ENCODE measurements around the gene HSPBP1.
"Not testable (repeated sequence)": the region's sequence is repeated elsewhere in the genome, so short reads cannot be mapped to it uniquely, and the experiment has no call there.

The HSPBP1 gene

GRCh38 chr19:55239004-55239403 is 40.9 kb downstream of the HSPBP1 start:
- DNase-seq (ENCODE audit: low read depth in 2 of 2, low spot score in 1 of 2): no peak

DNA sequence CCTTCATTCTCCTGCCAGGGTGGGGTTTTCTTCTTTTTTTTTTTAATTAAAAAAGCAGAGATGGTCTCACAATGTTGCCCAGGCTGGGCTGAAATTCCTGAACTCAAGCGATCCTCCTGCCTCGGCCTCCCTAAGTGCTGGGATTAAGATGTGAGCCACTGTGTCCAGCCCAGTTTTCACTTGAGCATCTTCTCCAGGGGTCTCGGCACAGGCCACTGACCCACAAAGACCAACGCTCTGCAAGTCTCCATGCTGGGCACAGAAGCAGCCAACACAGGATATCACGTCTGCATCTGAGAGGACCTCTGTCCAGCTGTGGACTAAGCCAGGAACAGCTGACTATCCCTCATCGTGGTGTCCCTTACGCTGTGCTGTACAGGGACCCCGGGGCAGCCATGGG is 41.9 kb downstream of the HSPBP1 start:
- DNase-seq (ENCODE audit: low read depth in 2 of 2, low spot score in 1 of 2): no peak

- no peak for DNase-seq (ENCODE audit: low read depth in 2 of 2, low spot score in 1 of 2)
Measured at GRCh38 chr19:55232986-55233385, 46.9 kb downstream of the HSPBP1 start.

DNA sequence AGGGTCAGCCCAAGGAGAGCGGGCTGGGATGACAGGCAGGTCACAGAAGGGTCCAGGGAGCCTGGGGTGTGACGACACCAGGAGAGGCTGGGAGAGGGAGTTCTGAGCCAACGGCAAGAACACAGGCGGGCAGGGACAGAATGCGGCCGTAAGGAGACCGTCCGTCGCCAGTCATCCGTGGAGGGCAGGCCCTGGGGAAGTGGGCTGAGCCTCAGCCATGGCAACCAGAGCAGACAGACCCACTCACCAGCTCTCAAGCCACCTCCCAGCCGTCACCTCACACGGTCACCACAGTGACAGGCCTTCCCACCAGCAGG is 47.7 kb downstream of the HSPBP1 start:
- no peak for DNase-seq (ENCODE audit: low read depth in 2 of 2, low spot score in 1 of 2)

GRCh38 chr19:55231391-55232285 is 48.3 kb downstream of the HSPBP1 start:
- DNase-seq (ENCODE audit: low read depth in 2 of 2, low spot score in 1 of 2): no peak

DNA sequence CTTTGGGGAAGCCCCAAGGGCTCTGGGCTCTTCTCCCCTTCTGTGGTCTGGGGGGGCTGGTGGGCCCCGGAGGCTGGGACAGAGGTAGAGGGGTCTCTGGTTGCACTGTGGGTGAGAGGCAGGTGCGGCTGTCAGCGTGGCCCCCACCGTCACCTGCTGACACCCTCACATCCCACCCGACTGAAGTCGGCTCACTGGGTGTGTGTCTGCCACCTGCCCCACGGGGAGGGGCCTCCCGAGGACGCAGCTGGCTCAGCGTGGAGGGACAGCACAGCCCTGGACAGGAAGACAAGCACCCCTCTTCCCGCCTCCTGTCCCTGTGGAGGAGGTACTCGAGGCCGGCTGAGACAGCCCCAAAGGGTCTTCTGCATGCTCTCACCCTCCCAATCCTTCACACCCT is 49.1 kb downstream of the HSPBP1 start:
- DNase-seq (ENCODE audit: low read depth in 2 of 2, low spot score in 1 of 2): no peak

GRCh38 chr19:55230329-55230728 is 49.6 kb downstream of the HSPBP1 start:
- DNase-seq (ENCODE audit: low read depth in 2 of 2, low spot score in 1 of 2): no peak

DNA sequence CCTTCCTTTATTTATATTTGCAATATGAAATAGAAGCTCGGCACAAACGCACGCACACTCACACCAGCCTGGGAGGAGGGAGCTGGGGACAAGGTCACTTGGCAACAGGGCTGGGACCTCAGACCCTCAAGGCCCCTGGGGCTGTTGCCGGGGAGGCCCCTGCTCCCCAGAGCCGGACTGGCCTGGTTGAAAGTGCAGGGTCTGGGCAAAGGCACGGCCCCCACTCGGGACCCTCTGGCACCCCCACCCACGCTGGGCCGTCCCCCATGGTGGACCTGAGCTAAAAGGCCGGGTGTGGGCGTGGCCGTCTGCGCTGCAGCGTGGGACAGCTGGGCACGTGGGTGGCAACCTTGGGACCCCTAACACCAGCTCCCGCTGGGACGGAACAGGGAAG is 50.1 kb downstream of the HSPBP1 start:
- DNase-seq (ENCODE audit: low read depth in 2 of 2, low spot score in 1 of 2): no peak

DNA sequence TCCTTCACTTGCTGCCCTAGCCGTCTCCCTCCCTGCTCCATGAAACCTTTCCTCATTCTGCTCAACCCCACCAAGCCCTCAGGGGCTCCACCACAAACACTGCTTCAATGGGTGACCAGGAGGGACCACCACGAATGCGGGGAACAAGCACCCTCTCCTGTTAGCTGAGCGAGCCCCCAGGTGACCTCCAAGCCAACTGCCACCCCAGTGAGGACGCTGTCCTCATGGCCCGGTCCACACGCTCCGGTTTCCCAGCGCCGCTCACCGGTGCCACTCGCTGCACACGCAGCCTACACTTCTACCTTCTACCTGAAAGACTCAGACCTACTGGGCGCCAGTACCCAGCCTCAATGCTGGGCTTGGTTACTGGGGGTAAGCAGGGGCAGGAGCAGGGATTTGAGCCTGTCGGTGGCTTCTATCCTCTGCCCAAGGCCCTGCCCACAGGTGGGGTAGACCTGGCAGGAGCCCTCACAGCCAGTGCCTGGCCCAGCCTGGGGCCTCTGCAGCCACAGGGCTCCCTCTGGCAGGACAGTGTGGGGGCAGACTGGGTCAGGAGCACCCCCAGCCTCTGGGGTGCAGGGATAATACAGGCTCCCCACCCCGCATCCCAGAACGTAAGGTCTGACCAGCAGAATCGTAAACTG is 50.6 kb downstream of the HSPBP1 start:
- DNase-seq (ENCODE audit: low read depth in 2 of 2, low spot score in 1 of 2): no peak

DNA sequence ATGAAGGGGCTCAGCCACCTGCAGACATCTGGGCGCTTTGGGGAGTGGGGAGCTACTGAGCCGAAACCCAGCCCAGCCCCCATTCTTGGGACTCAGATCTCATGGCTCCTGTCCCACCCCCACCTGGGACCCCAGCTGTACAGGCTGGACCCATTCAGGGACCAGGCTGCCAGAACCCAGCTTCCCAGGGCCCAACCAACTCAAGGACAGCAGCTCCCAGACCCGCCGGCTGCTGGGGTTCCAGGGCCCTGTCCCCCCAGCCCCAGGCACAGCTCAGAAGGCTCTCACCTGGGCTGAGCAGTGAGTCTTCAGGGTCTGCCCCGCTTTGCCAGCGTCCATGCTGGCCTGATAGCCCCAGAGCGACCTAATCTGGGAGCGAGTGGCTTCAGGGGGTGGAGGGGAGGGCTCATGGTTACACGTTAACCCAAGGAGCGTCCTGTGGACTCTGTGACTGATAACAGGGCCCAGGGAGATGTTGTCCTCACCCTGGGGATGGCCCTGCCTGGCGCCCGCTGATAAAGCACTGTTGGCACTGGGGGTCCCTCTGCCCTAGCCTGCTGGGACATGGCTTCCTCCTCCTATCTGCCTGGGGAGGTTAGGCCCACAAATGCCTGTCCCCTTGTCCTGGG is 51.4 kb downstream of the HSPBP1 start, which contains the start of gene TMEM86B:
TSS of gene TMEM86B (minus strand) at position 361 of the 629 bp plus-strand sequence. CDS start at position 339, 22 bp downstream.
- DNase-seq (ENCODE audit: low read depth in 2 of 2, low spot score in 1 of 2): no peak

GRCh38 chr19:55228015-55228391 is 51.9 kb downstream of the HSPBP1 start:
- no peak for DNase-seq (ENCODE audit: low read depth in 2 of 2, low spot score in 1 of 2)

GRCh38 chr19:55227241-55228014 is 52.5 kb downstream of the HSPBP1 start:
- no peak for DNase-seq (ENCODE audit: low read depth in 2 of 2, low spot score in 1 of 2)

GRCh38 chr19:55226788-55227187 is 53.1 kb downstream of the HSPBP1 start:
- DNase-seq (ENCODE audit: low read depth in 2 of 2, low spot score in 1 of 2): no peak

DNA sequence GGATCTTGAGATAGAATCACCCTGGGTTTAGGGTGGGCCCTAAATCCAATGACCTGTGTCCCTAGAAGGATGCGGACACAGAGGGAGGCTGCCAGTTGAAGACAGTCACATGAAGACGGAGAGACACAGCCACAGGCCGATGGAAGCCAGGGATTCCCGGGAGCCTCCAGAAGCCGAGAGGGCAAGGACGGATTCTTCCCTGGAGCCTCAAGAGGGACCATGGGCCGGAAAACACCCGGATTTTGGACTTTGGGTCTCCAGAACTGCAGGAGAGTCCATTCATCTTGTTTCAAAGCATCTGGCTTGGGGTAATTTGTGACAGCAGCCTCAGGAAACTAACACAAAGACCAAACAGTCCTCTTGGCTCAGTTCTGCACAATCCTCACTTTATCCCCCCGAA is 53.6 kb downstream of the HSPBP1 start:
- DNase-seq (ENCODE audit: low read depth in 2 of 2, low spot score in 1 of 2): no peak

GRCh38 chr19:55225415-55225958 is 54.4 kb downstream of the HSPBP1 start:
- no peak for DNase-seq (ENCODE audit: low read depth in 2 of 2, low spot score in 1 of 2)

- DNase-seq (ENCODE audit: low read depth in 2 of 2, low spot score in 1 of 2): not testable (repeated sequence)
Measured at GRCh38 chr19:55224679-55225414, 55.1 kb downstream of the HSPBP1 start.

DNA sequence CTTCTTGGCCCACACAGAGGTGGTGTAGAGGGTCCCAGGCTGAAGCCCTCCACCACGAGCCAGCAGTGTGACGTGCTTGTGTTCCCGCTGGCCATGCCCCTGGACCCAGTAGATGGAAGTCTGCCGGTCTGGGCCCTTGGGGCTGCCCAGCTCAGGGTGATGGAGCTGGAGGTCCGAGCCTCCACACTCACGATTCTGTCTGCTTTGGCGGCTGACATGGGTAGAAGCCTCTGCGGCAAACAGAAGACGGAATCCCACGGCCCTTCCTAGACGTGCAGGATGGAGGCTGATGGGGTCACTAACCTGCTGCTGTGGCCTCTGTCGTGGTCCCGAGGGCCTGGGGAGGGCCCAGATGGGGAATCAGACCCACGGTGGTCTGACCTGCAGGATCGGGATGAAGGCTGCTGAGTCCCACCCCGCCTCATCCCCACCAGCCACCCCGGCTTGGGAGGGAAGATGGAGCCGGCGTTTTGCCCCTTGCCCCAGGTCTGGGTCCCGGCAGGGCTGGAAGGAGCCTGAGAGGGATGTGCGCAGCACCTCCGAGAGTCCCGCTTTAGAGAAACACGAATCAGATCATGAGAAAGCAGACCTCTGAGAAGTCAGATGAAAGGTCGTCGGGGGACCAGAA is 55.8 kb downstream of the HSPBP1 start:
- DNase-seq (ENCODE audit: low read depth in 2 of 2, low spot score in 1 of 2): no peak

DNA sequence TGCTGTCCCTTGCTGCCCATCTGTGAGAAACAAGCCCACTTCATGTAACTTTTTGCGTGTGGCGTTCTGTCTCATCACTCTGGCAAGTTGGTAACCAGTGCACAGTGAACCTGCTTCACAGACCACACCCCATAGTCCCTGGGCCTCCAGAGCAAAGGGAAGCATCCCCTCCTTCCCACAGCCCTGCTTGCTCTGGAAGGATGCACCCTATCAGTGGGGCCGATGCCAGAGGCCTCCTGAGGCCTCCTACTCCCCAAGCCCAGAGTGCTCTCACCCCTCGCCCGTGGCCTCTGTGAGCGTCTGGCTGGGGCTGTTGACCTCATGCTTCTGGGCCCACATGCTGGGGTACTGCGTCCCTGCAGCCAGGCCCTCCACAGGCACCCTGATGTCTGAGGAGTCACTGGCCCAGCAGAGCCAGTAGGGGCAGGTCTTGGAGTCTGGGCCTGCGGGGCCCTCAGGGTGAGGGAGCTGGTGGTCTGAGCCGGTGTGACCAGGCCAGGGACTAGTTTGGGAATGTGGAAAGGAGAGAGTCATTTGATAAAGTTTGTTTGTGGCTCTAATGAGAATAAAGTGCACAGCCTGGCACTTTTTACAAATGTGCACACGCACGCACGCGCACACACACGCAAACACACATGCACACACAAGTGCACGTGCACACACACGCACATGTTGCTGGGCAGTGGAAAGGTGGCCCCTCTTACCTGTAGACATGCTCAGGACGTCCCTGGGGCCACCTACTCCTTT is 56.4 kb downstream of the HSPBP1 start:
- DNase-seq (ENCODE audit: low read depth in 2 of 2, low spot score in 1 of 2): no peak

DNA sequence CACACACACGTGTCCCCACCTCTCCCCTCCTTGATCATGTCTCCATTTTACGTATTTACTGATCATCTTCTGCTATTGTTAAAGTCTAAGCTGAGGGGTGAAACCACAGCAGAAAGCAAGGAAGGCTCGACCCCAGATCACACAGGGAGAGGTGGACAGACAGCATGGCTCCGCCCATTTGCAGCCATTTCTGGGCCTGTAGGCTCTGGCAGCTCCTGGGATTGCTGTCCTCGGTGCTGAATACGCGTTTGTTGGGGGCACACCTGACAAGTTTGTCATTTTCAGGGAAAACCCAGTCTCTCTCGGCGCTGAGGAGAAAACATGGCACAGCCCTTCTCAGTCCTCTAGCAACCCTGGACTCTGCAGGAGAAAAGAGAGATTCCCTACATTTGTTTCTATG is 59.4 kb downstream of the HSPBP1 start:
- DNase-seq (ENCODE audit: low read depth in 2 of 2, low spot score in 1 of 2): no peak
